C4-2B (cell line): ENCODE data around the gene FAM222A.

Experiments used
- ZFX ChIP-seq: fragments of 450-650 bp; IDR thresholded peaks from 2 replicates; pipeline ENCODE4 v1.6.1; 2017
- TF ChIP-seq, protein P1 (sequence below): fragments of 450-650 bp; conservative IDR thresholded peaks from 2 replicates; pipeline ENCODE4 v1.5.1; 2017; ENCODE audit warnings: mild to moderate bottlenecking

- TF ChIP-seq, protein P1, sequence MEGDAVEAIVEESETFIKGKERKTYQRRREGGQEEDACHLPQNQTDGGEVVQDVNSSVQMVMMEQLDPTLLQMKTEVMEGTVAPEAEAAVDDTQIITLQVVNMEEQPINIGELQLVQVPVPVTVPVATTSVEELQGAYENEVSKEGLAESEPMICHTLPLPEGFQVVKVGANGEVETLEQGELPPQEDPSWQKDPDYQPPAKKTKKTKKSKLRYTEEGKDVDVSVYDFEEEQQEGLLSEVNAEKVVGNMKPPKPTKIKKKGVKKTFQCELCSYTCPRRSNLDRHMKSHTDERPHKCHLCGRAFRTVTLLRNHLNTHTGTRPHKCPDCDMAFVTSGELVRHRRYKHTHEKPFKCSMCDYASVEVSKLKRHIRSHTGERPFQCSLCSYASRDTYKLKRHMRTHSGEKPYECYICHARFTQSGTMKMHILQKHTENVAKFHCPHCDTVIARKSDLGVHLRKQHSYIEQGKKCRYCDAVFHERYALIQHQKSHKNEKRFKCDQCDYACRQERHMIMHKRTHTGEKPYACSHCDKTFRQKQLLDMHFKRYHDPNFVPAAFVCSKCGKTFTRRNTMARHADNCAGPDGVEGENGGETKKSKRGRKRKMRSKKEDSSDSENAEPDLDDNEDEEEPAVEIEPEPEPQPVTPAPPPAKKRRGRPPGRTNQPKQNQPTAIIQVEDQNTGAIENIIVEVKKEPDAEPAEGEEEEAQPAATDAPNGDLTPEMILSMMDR, result no peak
- TF ChIP-seq ZFX, result no peak
Observed at GRCh38 chr12:109706747-109707469, 6.7 kb upstream of the FAM222A start.
